GM12878 (cell line): ENCODE measurements around the gene BRD3. TPM values are rescaled to one million over a fixed set of nuclear protein-coding genes. Genes with fewer than 3 reads are reported as not detected.

Source experiments
- polyA plus RNA-seq, 11 experiments: library from polyadenylated mRNA; depleted of rRNA in 4 of 11; unstranded in 6 of 11; stranded (reverse) in 5 of 11; fragments of >200 nt; fragmentation: Nextera tagmentation in 4 of 11; fragmentation: Illumina TruSeq in 1 of 11; extraction: Ambion mirVana in 4 of 11; extraction: Trizol in 1 of 11; gene quantifications; 1 replicate in 1 of 11; 2 replicates in 10 of 11; pipeline versions ENCODE4 v1.2.1 to v1.2.3, GENCODE V29; 2011 to 2016; ENCODE audit warnings: inconsistent platforms in 2 of 11, missing spikeins in 2 of 11, low read depth in 1 of 11
- total RNA-seq, 4 experiments: library from RNA; depleted of rRNA in 3 of 4; stranded (reverse); fragments of >200 nt in 3 of 4; fragmentation: Illumina TruSeq in 1 of 4; extraction: Trizol in 1 of 4; gene quantifications; 2 replicates each; pipeline versions ENCODE4 v1.2.1 to v1.2.3, GENCODE V29; 2013 to 2021

BRD3 gene
- total and polyA plus RNA-seq, 10 of the 15 experiments (the other 5 are each of a cell fraction or from before 2014, with no cell fraction given), result 0.53 to 20.8 (median 4.8) TPM

Other genes starting within 250 kb of the BRD3 start
- 15.4 and 17.3 TPM in 2 replicates for gene VAV2, start 75.7 kb downstream of the BRD3 start, total RNA-seq (2014; rRNA removed)
- gene VAV2, start 75.7 kb downstream of the BRD3 start, total RNA-seq (2014; rRNA removed; fragmentation: Illumina TruSeq; extraction: Trizol), result 17.8 and 18.1 TPM in 2 replicates
- 36.0 and 43.9 TPM in 2 replicates for gene VAV2, start 75.7 kb downstream of the BRD3 start, total RNA-seq (2021)
- 9.7 and 13.3 TPM in 2 replicates for gene VAV2, start 75.7 kb downstream of the BRD3 start, polyA plus RNA-seq (2011; rRNA removed)
- gene VAV2, start 75.7 kb downstream of the BRD3 start, polyA plus RNA-seq (2014; fragmentation: Illumina TruSeq; extraction: Trizol), result 16.1 and 23.6 TPM in 2 replicates
- gene VAV2, start 75.7 kb downstream of the BRD3 start, polyA plus RNA-seq (2014; fragmentation: Nextera tagmentation; extraction: Ambion mirVana), result under 1 TPM; 0.13 to 0.53 TPM
- gene VAV2, start 75.7 kb downstream of the BRD3 start, polyA plus RNA-seq (2014; rRNA removed), result 26.7 and 30.9 TPM in 2 replicates
- 10 to 100 TPM; 13.5 to 16.6 TPM for gene VAV2, start 75.7 kb downstream of the BRD3 start, polyA plus RNA-seq (2016; fragmentation: Nextera tagmentation; extraction: Ambion mirVana)
- gene BRD3OS, start 42.5 kb downstream of the BRD3 start, total RNA-seq (2014; rRNA removed), result 11.5 and 12.4 TPM in 2 replicates
- 5.4 and 6.3 TPM in 2 replicates for gene BRD3OS, start 42.5 kb downstream of the BRD3 start, total RNA-seq (2014; rRNA removed; fragmentation: Illumina TruSeq; extraction: Trizol)
- 12.8 and 13.6 TPM in 2 replicates for gene BRD3OS, start 42.5 kb downstream of the BRD3 start, total RNA-seq (2021)
- gene BRD3OS, start 42.5 kb downstream of the BRD3 start, polyA plus RNA-seq (2011; rRNA removed), result 5.6 and 7.0 TPM in 2 replicates
- 7.6 and 10.0 TPM in 2 replicates for gene BRD3OS, start 42.5 kb downstream of the BRD3 start, polyA plus RNA-seq (2014; fragmentation: Illumina TruSeq; extraction: Trizol)
- 1 to 10 TPM; 2.1 to 2.6 TPM for gene BRD3OS, start 42.5 kb downstream of the BRD3 start, polyA plus RNA-seq (2014; fragmentation: Nextera tagmentation; extraction: Ambion mirVana)
- 12.7 and 12.9 TPM in 2 replicates for gene BRD3OS, start 42.5 kb downstream of the BRD3 start, polyA plus RNA-seq (2014; rRNA removed)
- gene BRD3OS, start 42.5 kb downstream of the BRD3 start, polyA plus RNA-seq (2016; fragmentation: Nextera tagmentation; extraction: Ambion mirVana), result 10 to 100 TPM; 13.6 to 13.7 TPM
- 27.6 and 33.2 TPM in 2 replicates for gene WDR5, start 68.1 kb upstream of the BRD3 start, total RNA-seq (2014; rRNA removed)
- gene WDR5, start 68.1 kb upstream of the BRD3 start, total RNA-seq (2014; rRNA removed; fragmentation: Illumina TruSeq; extraction: Trizol), result 24.0 and 27.0 TPM in 2 replicates
- gene WDR5, start 68.1 kb upstream of the BRD3 start, total RNA-seq (2021), result 43.7 and 43.9 TPM in 2 replicates
- 25.5 and 29.0 TPM in 2 replicates for gene WDR5, start 68.1 kb upstream of the BRD3 start, polyA plus RNA-seq (2011; rRNA removed)
- gene WDR5, start 68.1 kb upstream of the BRD3 start, polyA plus RNA-seq (2014; fragmentation: Illumina TruSeq; extraction: Trizol), result 30.7 and 33.1 TPM in 2 replicates
- 1 to 10 TPM; 1.4 to 3.8 TPM for gene WDR5, start 68.1 kb upstream of the BRD3 start, polyA plus RNA-seq (2014; fragmentation: Nextera tagmentation; extraction: Ambion mirVana)
- 37.1 and 44.9 TPM in 2 replicates for gene WDR5, start 68.1 kb upstream of the BRD3 start, polyA plus RNA-seq (2014; rRNA removed)
- gene WDR5, start 68.1 kb upstream of the BRD3 start, polyA plus RNA-seq (2016; fragmentation: Nextera tagmentation; extraction: Ambion mirVana), result 10 to 100 TPM; 36.9 to 42.7 TPM
- not detected in 2 replicates for gene RNU6ATAC, start 96.5 kb upstream of the BRD3 start, total RNA-seq (2014; rRNA removed)
- gene RNU6ATAC, start 96.5 kb upstream of the BRD3 start, total RNA-seq (2014; rRNA removed; fragmentation: Illumina TruSeq; extraction: Trizol), result 184 and 189 TPM in 2 replicates
- 69.7 and 89.7 TPM in 2 replicates for gene RNU6ATAC, start 96.5 kb upstream of the BRD3 start, total RNA-seq (2021)
- not detected in 2 replicates for gene RNU6ATAC, start 96.5 kb upstream of the BRD3 start, polyA plus RNA-seq (2011; rRNA removed)
- not detected in 2 replicates for gene RNU6ATAC, start 96.5 kb upstream of the BRD3 start, polyA plus RNA-seq (2014; fragmentation: Illumina TruSeq; extraction: Trizol)
- not detected for gene RNU6ATAC, start 96.5 kb upstream of the BRD3 start, polyA plus RNA-seq (2014; fragmentation: Nextera tagmentation; extraction: Ambion mirVana)
- gene RNU6ATAC, start 96.5 kb upstream of the BRD3 start, polyA plus RNA-seq (2014; rRNA removed), result not detected in 2 replicates
- not detected for gene RNU6ATAC, start 96.5 kb upstream of the BRD3 start, polyA plus RNA-seq (2016; fragmentation: Nextera tagmentation; extraction: Ambion mirVana)